ENCODE data around the gene OSGIN1. TPM values are rescaled to one million over a fixed set of nuclear protein-coding genes. Genes with fewer than 3 reads are reported as not detected.

OSGIN1 gene
- total RNA-seq, 2 donors from 2014 or later: 14.5 to 14.7 TPM

DNA sequence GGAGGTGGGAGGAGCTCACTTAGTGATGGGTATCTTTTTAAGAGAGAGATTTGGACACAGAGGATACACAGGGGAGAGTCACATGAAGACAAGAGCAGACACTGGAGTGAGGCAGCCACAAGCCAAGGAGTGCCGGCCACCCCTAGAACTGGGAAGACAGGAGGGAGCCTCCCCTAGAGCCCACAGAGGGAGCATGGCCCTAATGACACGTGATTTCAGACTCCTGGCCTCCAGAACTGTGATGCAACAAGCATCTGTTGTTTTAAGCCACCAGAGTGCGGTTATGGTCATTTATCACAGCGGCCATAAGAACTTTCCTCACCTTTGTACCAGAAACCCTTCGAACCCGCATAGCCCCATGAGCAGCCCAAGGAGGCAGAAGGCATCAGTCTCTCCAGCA lies 56.2 kb downstream of the OSGIN1 start:
- intact Hi-C loops (cut with DNase I, micrococcal nuclease): no loop called here
- DNase-seq (no peak), ATAC-seq (no peak)

DNA sequence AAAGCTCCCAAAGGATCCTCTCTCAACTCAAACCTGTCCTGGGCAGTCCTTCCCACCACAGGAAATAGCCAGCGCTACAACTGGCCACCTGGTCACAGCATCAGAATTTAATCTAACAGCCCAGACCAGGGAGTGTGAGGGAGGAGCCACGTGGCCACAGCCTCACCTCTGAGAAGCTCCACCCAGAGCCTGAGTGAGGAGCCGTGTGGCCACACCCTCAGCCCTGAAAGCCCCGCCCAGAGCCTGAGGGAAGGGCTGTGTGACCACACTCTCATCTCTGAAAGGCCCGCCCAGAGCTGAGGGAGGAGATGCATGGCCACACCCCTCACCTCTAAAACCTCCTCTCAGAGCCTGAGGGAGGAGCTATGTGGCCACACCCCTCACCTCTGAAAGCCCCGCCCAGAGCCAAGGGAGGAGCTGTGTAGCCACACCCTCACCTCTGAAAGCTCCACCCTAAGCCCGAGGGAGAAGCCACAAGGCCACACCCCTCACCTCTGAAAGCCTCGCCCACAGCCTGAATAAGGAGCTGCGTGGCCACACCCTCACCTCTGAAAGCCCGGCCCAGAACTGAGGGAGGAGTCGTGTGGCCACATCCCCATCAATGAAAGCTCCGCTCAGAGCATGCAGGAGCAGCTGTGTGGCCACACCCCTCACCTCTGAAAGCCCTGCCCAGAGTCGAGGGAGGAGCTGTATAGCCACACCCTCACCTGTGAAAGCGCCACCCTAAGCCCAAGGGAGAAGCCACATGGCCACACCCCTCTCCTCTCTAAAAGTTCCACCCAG lies 60.9 kb downstream of the OSGIN1 start:
- DNase-seq (peak; percentile 89 to 95), ATAC-seq (peak; percentile 88)
- intact Hi-C loops (cut with DNase I, micrococcal nuclease): no loop called here

DNA sequence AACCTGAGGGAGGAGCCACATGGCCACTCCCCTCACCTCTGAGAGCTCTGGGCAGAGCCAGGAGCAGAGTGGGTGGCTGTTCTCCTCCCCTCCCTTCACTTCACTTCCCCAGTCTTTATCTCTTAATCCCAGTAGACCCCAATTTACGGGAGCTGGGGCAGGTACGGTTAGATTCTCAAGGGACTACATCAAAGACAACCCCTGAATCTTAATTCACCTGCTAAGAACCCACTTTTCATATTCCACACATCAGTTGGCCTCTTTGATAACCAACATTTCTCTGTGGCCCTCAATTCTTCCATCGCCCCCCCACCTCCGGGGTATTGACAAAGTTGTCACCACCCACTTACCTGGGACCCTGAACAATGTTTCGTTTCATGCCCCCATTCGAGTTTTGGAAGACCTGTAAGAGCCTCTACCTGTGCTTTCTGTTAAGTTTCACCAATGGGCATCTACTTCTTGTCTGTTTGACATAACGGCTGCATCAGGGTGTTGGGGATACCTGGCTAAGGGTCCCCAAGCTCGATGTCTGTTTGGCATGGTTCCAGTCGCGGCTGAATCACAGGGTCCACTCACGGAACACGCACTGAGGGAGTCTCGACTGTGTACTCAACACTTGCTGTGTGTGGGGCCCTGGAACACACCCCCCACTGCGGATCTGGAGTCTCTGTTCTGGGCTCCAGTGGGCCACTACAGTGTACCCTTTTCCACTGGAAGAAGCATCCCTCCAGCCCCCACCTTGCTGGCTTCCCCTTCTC lies 61.7 kb downstream of the OSGIN1 start:
- peak in 1 of 2 donors; percentile 23 for DNase-seq
- intact Hi-C loops (cut with DNase I, micrococcal nuclease): no loop called here
- no peak for ATAC-seq

DNA sequence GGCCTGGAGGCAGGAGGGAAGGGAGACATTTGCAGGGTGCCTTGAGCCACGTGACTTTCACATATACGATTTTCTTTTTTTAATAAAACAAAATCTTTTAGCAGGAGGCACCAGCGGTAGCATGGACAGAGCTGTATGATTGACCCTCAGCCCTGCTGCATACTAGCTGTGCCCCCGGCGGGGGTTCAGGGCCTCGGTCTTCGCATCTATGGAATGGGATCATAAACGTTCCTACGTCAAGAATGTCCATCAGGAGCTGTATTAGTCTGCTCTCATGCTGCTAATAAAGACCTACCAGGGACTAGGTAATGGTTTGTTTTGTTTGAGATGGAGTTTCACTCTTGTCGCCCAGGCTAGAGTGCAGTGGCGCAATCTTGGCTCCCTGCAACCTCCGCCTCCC lies 62.4 kb downstream of the OSGIN1 start:
- ATAC-seq (no peak), DNase-seq (no peak)
- intact Hi-C loops (cut with DNase I, micrococcal nuclease): no loop called here

Other genes with a start within 250 kb of the OSGIN1 start
- 10 to 100 TPM; 91.0 to 91.9 TPM for gene HSBP1, start 145.3 kb upstream of the OSGIN1 start, total RNA-seq
- gene MLYCD, start 54.1 kb upstream of the OSGIN1 start, total RNA-seq: 1 to 10 TPM; 8.7 to 9.8 TPM
- gene NECAB2, start 15.0 kb downstream of the OSGIN1 start, total RNA-seq: 1 to 10 TPM in 1 of 2 donors, under 1 TPM in 1; 0.24 to 1.0 TPM
- not detected for gene SLC38A8, start 89.6 kb downstream of the OSGIN1 start, total RNA-seq
- 10 to 100 TPM; 68.5 to 73.8 TPM for gene MBTPS1, start 163.7 kb downstream of the OSGIN1 start, total RNA-seq
- 10 to 100 TPM; 11.5 to 13.2 TPM for gene HSDL1, start 191.9 kb downstream of the OSGIN1 start, total RNA-seq
- under 1 TPM; 0.09 to 0.34 TPM for gene DNAAF1, start 192.1 kb downstream of the OSGIN1 start, total RNA-seq
- gene TAF1C, start 233.8 kb downstream of the OSGIN1 start, total RNA-seq: 10 to 100 TPM; 33.1 to 36.8 TPM
- gene ADAD2, start 237.9 kb downstream of the OSGIN1 start, total RNA-seq: under 1 TPM in 1 of 2 donors, not detected in 1; 0.14 TPM

Data from left colon (tissue), 2 donors.